WI38 (cell line): ENCODE results near the gene LEMD1.
"Not testable (repeated sequence)": the region's sequence is repeated elsewhere in the genome, so short reads cannot be mapped to it uniquely, and the experiment has no call there.

Experiments
- H3K4me3 ChIP-seq: 2 replicates; pipeline ENCODE4 v1.5.1; 2011; ENCODE audit warnings: low read depth, mild to moderate bottlenecking, control low read depth, low read length
- TF ChIP-seq, protein P1 (sequence below): IDR thresholded peaks from 2 replicates; pipeline ENCODE4 v1.5.1; 2012; ENCODE audit warnings: low read depth, mild to moderate bottlenecking, control low read depth, low read length

LEMD1 gene

DNA sequence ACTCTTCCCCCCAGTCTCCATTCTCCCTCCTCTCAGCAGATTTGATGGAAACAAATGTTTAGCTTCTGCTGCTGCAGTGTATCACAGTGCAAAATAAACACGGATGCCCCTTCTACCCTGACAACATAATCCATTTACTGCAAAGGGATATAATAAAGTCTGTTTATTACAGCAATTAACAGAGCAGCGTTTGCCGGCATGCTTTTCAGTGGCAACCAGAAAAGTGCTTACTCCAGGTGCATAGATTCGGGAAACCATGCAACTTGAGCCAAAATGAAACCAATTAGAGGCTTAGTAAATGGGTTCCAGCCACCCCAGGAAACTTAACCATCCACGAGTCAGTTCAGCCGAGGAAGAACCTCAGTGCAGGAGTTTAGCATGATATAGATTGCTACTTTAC, 12.9 kb upstream of the LEMD1 start:
- TF ChIP-seq, protein P1, sequence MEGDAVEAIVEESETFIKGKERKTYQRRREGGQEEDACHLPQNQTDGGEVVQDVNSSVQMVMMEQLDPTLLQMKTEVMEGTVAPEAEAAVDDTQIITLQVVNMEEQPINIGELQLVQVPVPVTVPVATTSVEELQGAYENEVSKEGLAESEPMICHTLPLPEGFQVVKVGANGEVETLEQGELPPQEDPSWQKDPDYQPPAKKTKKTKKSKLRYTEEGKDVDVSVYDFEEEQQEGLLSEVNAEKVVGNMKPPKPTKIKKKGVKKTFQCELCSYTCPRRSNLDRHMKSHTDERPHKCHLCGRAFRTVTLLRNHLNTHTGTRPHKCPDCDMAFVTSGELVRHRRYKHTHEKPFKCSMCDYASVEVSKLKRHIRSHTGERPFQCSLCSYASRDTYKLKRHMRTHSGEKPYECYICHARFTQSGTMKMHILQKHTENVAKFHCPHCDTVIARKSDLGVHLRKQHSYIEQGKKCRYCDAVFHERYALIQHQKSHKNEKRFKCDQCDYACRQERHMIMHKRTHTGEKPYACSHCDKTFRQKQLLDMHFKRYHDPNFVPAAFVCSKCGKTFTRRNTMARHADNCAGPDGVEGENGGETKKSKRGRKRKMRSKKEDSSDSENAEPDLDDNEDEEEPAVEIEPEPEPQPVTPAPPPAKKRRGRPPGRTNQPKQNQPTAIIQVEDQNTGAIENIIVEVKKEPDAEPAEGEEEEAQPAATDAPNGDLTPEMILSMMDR: no peak
- no peak overlapping the region for H3K4me3 ChIP-seq

- not testable (repeated sequence) for H3K4me3 ChIP-seq
Observed at GRCh38 chr1:205432692-205433091, 10.8 kb upstream of the LEMD1 start.

- TF ChIP-seq, protein P1: no peak
- H3K4me3 ChIP-seq: no peak overlapping the region
Observed at GRCh38 chr1:205432116-205432515, 10.3 kb upstream of the LEMD1 start.

GRCh38 chr1:205430696-205431305, 8.9 kb upstream of the LEMD1 start:
- TF ChIP-seq, protein P1: peak; percentile 80
- peak overlapping the region; percentile 48 for H3K4me3 ChIP-seq

- peak overlapping the region; percentile 48 for H3K4me3 ChIP-seq
- TF ChIP-seq, protein P1: no peak
Observed at GRCh38 chr1:205429762-205430695, 8.2 kb upstream of the LEMD1 start.

GRCh38 chr1:205424901-205425600, 3.2 kb upstream of the LEMD1 start:
- TF ChIP-seq, protein P1: no peak
- H3K4me3 ChIP-seq: no peak overlapping the region

DNA sequence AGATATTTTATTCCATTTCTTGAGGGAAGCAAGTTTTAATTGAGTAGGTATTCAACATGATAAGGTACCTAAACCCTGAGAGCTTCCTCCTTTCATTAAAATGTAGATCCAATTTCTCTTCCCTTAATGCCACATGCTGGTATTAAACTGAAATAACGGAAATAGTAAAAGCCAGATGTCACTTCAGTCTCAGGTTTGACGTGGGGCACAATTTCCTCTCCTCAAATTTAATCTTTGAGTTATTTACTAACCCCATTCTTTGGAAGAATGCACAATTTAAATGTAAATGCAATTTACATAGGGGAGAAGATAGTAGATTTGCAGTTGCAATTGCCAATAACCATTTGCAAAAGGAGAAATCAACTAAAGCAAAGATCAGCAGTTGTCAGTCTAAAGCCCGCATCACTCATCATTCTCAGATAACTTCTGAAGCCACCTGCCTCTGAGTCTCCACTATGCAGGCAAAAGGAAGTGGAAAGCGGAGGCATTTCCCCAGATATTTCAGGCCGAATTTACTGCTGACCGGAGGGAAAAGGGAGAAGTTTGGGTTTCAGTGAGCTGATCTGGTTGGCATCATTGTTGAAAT, 2.1 kb upstream of the LEMD1 start:
- H3K4me3 ChIP-seq: no peak overlapping the region
- TF ChIP-seq, protein P1: no peak
